IMR-90 (cell line): Measurements from ENCODE around the gene ZNF335. TPM values are rescaled to one million over a fixed set of nuclear protein-coding genes. Genes with fewer than 3 reads are reported as not detected.

Experiments
- ATAC-seq: fragments of 200-7000 bp; cut with Tn5 transposase; 2 replicates; pipeline ENCODE4 v1.9.1; 2020; ENCODE audit warnings: low read depth, mild to moderate bottlenecking, moderate library complexity
- BruUV-seq: library from RNA; stranded (reverse); fragments of 400-500 nt; replicated peaks from 2 replicates; lab custom pipeline; 2021; lab: Mats Ljungman, UMichigan
- CTCF ChIA-PET: fragments of 300-600 bp; formaldehyde crosslinking; extraction: SDS; loops from one replicate; lab custom pipeline; 2021; ENCODE audit warnings: antibody characterized with exemption; lab: Yijun Ruan, JAX
- POLR2A ChIA-PET: fragments of 300-600 bp; sonication (Branson Sonifier 250); formaldehyde crosslinking; loops from one replicate; lab custom pipeline; 2022; ENCODE audit warnings: antibody characterized with exemption; ENCODE audit not compliant: unreplicated experiment; lab: Charles Lee
- DNase-seq: peaks from one replicate; pipeline ENCODE4 v3.0.0; 2013
- H2AFZ ChIP-seq: replicated peaks from 2 replicates; pipeline ENCODE3; 2013; ENCODE audit warnings: low read length, mild to moderate bottlenecking; ENCODE audit not compliant: poor library complexity
- H2AK5ac ChIP-seq: 2 replicates; pipeline ENCODE4 v1.6.1; 2013; ENCODE audit warnings: low read depth, low read length, inconsistent platforms
- H2AK9ac ChIP-seq: replicated peaks from 2 replicates; pipeline ENCODE3; 2013; ENCODE audit warnings: mild to moderate bottlenecking, low read depth, low read length, moderate library complexity; ENCODE audit not compliant: poor library complexity
- H2BK120ac ChIP-seq: 2 replicates; pipeline ENCODE4 v1.6.1; 2013; ENCODE audit warnings: low read depth, low read length, inconsistent platforms
- H2BK15ac ChIP-seq: 3 replicates; pipeline ENCODE4 v1.6.1; 2013; ENCODE audit warnings: low read depth, low read length, inconsistent platforms
- H2BK20ac ChIP-seq: 2 replicates; pipeline ENCODE4 v1.6.1; 2013; ENCODE audit warnings: low read depth, mild to moderate bottlenecking, inconsistent platforms, low read length, moderate library complexity
- H2BK5ac ChIP-seq: 2 replicates; pipeline ENCODE4 v1.6.1; 2013; ENCODE audit warnings: mild to moderate bottlenecking, low read depth, low read length, inconsistent platforms; ENCODE audit not compliant: poor library complexity, severe bottlenecking
- H3K14ac ChIP-seq: replicated peaks from 2 replicates; pipeline ENCODE4 v1.6.1; 2013; ENCODE audit warnings: low read depth, low read length, inconsistent platforms
- H3K18ac ChIP-seq: 2 replicates; pipeline ENCODE4 v1.6.1; 2013; ENCODE audit warnings: low read depth, low read length, control low read depth
- H3K23ac ChIP-seq: 2 replicates; pipeline ENCODE4 v1.6.1; 2013; ENCODE audit warnings: low read depth, low read length, inconsistent platforms
- H3K27ac ChIP-seq: 2 replicates; pipeline ENCODE4 v1.5.1; 2013; ENCODE audit warnings: mild to moderate bottlenecking, control low read depth, low read length; ENCODE audit not compliant: insufficient read depth
- H3K27me3 ChIP-seq: 2 replicates; pipeline ENCODE4 v1.6.1; 2013; ENCODE audit warnings: low read length; ENCODE audit not compliant: control insufficient read depth, insufficient read depth
- H3K36me3 ChIP-seq: 2 replicates; pipeline ENCODE4 v1.6.1; 2013; ENCODE audit warnings: low read length, mixed read lengths; ENCODE audit not compliant: control insufficient read depth, insufficient read depth
- H3K4ac ChIP-seq: 2 replicates; pipeline ENCODE4 v1.6.1; 2013; ENCODE audit warnings: low read depth, low read length, inconsistent platforms
- H3K4me1 ChIP-seq: 2 replicates; pipeline ENCODE4 v1.6.1; 2013; ENCODE audit warnings: low read length, mixed read lengths; ENCODE audit not compliant: control insufficient read depth, insufficient read depth
- H3K4me2 ChIP-seq: 2 replicates; pipeline ENCODE4 v1.6.1; 2013; ENCODE audit warnings: low read depth, mild to moderate bottlenecking, control low read depth, low read length, moderate library complexity
- H3K4me3 ChIP-seq: 2 replicates; pipeline ENCODE4 v1.5.1; 2013; ENCODE audit warnings: low read depth, mild to moderate bottlenecking, control low read depth, low read length, moderate library complexity; ENCODE audit not compliant: insufficient read depth
- H3K56ac ChIP-seq: 2 replicates; pipeline ENCODE4 v1.6.1; 2013; ENCODE audit warnings: low read length, inconsistent platforms; ENCODE audit not compliant: insufficient read depth; ENCODE audit errors: extremely low read depth
- H3K79me1 ChIP-seq, 2 experiments: 2 replicates each; pipeline ENCODE4 v1.6.1; 2013; ENCODE audit warnings: low read length in 2 of 2, inconsistent platforms in 1 of 2, low read depth in 1 of 2
- H3K9ac ChIP-seq: 2 replicates; pipeline ENCODE4 v1.6.1; 2013; ENCODE audit warnings: low read depth, low read length, control low read depth
- H3K9me1 ChIP-seq: 2 replicates; pipeline ENCODE4 v1.6.1; 2013; ENCODE audit warnings: low read length, inconsistent platforms; ENCODE audit not compliant: insufficient read depth
- H3K9me3 ChIP-seq: 2 replicates; pipeline ENCODE4 v1.6.1; 2013; ENCODE audit warnings: low read length; ENCODE audit not compliant: control insufficient read depth, insufficient read depth
- H4K20me1 ChIP-seq: 2 replicates; pipeline ENCODE4 v1.6.1; 2013; ENCODE audit warnings: low read length, inconsistent platforms; ENCODE audit not compliant: insufficient read depth
- H4K5ac ChIP-seq: 2 replicates; pipeline ENCODE4 v1.6.1; 2013; ENCODE audit warnings: mild to moderate bottlenecking, low read depth, low read length, control low read depth
- H4K8ac ChIP-seq, 2 experiments: 2 replicates each; pipeline ENCODE4 v1.6.1; 2013; ENCODE audit warnings: low read depth in 2 of 2, low read length in 2 of 2, control low read depth in 1 of 2, inconsistent platforms in 1 of 2
- H4K91ac ChIP-seq: 2 replicates; pipeline ENCODE4 v1.6.1; 2013; ENCODE audit warnings: low read depth, low read length, inconsistent platforms; ENCODE audit not compliant: insufficient read depth
- CHD1 ChIP-seq: IDR thresholded peaks from 2 replicates; pipeline ENCODE4 v1.6.1; 2012; ENCODE audit warnings: low read depth, low read length, improper control_type of control experiment
- FOS ChIP-seq: fragments of 150-350 bp; IDR thresholded peaks from 2 replicates; pipeline ENCODE4 v1.6.1; 2016; ENCODE audit warnings: low read depth, low read length
- NFE2L2 ChIP-seq: fragments of 150-350 bp; IDR thresholded peaks from 2 replicates; pipeline ENCODE4 v1.6.1; 2016; ENCODE audit warnings: low read depth, mild to moderate bottlenecking, low read length
- RAD21 ChIP-seq: IDR thresholded peaks from 2 replicates; pipeline ENCODE4 v1.6.1; 2012; ENCODE audit warnings: low read length, improper control_type of control experiment
- RCOR1 ChIP-seq: IDR thresholded peaks from 2 replicates; pipeline ENCODE4 v1.6.1; 2012; ENCODE audit warnings: mild to moderate bottlenecking, low read length, improper control_type of control experiment; ENCODE audit not compliant: insufficient replicate concordance
- SMC3 ChIP-seq: fragments of 150-350 bp; IDR thresholded peaks from 2 replicates; pipeline ENCODE4 v1.6.1; 2016; ENCODE audit warnings: low read depth, mild to moderate bottlenecking, antibody characterized with exemption, low read length, moderate library complexity
- USF2 ChIP-seq: fragments of 150-350 bp; IDR thresholded peaks from 2 replicates; pipeline ENCODE4 v1.6.1; 2017; ENCODE audit warnings: mild to moderate bottlenecking, antibody characterized with exemption, low read length, low read depth
- WGBS, 2 experiments: methylation state at CpG; one replicate each; pipeline versions ENCODE4 v1.1.5 to v1.1.7; 2013; ENCODE audit warnings: missing lambda C conversion rate in 2 of 2; ENCODE audit not compliant: insufficient read length in 1 of 2; ENCODE audit errors: extremely low coverage in 2 of 2; 5-methylcytosine and 5-hydroxymethylcytosine counted together
- dilution Hi-C: fragments of 300-500 bp; cut with HindIII; formaldehyde crosslinking; loops from one replicate; pipeline ENCODE4 v1.14.3; 2018; ENCODE audit warnings: low sequenced_read_pairs; ENCODE audit not compliant: unreplicated experiment
- in situ Hi-C: fragments of 300-500 bp; cut with MboI; formaldehyde crosslinking; loops from 3 replicates; pipeline ENCODE4 v1.14.3; 2019; ENCODE audit warnings: low sequenced_read_pairs, inconsistent platforms, mixed read lengths
- intact Hi-C: fragments of 100-400 bp; cut with micrococcal nuclease; formaldehyde crosslinking; loops from 2 replicates; pipeline ENCODE4 v1.10.0; 2022
- polyA plus RNA-seq, 3 experiments: library from polyadenylated mRNA; depleted of rRNA; stranded (reverse); fragments of >200 nt; gene quantifications; 2 replicates each; pipeline ENCODE4 v1.2.3, GENCODE V29; 2012; ENCODE audit warnings: low replicate concordance in 1 of 3
- total RNA-seq: library from RNA; depleted of rRNA; stranded (reverse); fragments of >200 nt; gene quantifications from 2 replicates; pipeline ENCODE4 v1.2.3, GENCODE V29; 2012
- TF ChIP-seq, protein P1 (sequence below): fragments of 150-350 bp; IDR thresholded peaks from 2 replicates; pipeline ENCODE4 v1.6.1; 2016; ENCODE audit warnings: low read depth, mild to moderate bottlenecking, low read length, moderate library complexity, borderline replicate concordance

The ZNF335 gene
- total and polyA plus RNA-seq, 2 of the 4 experiments (the other 2 are of a cell fraction), result 11.8 to 17.8 TPM

- Histone ChIP-seq H4K5ac (no peak overlapping the region), H3K9me3 (no peaks in the 10 kb centered on the region), H2BK15ac (no peak overlapping the region), H3K14ac (no peak overlapping the region), H2AFZ (no peak overlapping the region), H4K20me1 (no peaks in the 10 kb centered on the region), H3K4me3 (no peak overlapping the region), H4K91ac (no peak overlapping the region), H3K4me2 (no peak overlapping the region), H3K27me3 (peaks cover 67% of the 10 kb centered on the region), H3K56ac (no peak overlapping the region), H3K36me3 (no peaks in the 10 kb centered on the region), H3K23ac (no peak overlapping the region), H2AK5ac (no peak overlapping the region), H3K9ac (no peak overlapping the region), H4K8ac (no peak overlapping the region), H3K4ac (no peak overlapping the region), H3K27ac (no peak overlapping the region), H3K79me1 (no peaks in the 10 kb centered on the region), H3K18ac (no peak overlapping the region), H2BK20ac (no peak overlapping the region), H3K4me1 (no peaks in the 10 kb centered on the region), H3K9me1 (no peaks in the 10 kb centered on the region), H2AK9ac (no peak overlapping the region), H2BK120ac (no peak overlapping the region), H2BK5ac (no peak overlapping the region)
- TF ChIP-seq NFE2L2, result no peak
- no peak for TF ChIP-seq SMC3
- TF ChIP-seq, protein P1, sequence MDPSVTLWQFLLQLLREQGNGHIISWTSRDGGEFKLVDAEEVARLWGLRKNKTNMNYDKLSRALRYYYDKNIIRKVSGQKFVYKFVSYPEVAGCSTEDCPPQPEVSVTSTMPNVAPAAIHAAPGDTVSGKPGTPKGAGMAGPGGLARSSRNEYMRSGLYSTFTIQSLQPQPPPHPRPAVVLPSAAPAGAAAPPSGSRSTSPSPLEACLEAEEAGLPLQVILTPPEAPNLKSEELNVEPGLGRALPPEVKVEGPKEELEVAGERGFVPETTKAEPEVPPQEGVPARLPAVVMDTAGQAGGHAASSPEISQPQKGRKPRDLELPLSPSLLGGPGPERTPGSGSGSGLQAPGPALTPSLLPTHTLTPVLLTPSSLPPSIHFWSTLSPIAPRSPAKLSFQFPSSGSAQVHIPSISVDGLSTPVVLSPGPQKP, result no peak
- no peak for TF ChIP-seq RAD21
- no peak for TF ChIP-seq FOS
- no peak for TF ChIP-seq RCOR1
- no peak for TF ChIP-seq USF2
- TF ChIP-seq CHD1, result no peak
- dilution Hi-C loops, result no loop called here
- in situ Hi-C loops, result no loop called here
- DNase-seq (no peak), ATAC-seq (no peak)
- ChIA-PET CTCF (no interaction called here), POLR2A (no interaction called here)
- intact Hi-C loops, result no loop called here
- no TSS peak for BruUV-seq
- WGBS, 2 experiments, result 47% methylated on average over 6 of the region's 16 CpGs; no CpG with 5 or more reads in 1 of the 2 experiments
These were observed 28.4 kb upstream of the ZNF335 start for GRCh38 chr20:46000262-46000996.
